ENCODE data around the gene ERICH3.

- TF ChIP-seq, protein P1, sequence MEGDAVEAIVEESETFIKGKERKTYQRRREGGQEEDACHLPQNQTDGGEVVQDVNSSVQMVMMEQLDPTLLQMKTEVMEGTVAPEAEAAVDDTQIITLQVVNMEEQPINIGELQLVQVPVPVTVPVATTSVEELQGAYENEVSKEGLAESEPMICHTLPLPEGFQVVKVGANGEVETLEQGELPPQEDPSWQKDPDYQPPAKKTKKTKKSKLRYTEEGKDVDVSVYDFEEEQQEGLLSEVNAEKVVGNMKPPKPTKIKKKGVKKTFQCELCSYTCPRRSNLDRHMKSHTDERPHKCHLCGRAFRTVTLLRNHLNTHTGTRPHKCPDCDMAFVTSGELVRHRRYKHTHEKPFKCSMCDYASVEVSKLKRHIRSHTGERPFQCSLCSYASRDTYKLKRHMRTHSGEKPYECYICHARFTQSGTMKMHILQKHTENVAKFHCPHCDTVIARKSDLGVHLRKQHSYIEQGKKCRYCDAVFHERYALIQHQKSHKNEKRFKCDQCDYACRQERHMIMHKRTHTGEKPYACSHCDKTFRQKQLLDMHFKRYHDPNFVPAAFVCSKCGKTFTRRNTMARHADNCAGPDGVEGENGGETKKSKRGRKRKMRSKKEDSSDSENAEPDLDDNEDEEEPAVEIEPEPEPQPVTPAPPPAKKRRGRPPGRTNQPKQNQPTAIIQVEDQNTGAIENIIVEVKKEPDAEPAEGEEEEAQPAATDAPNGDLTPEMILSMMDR (IDR thresholded peaks at IDR 0.05; ENCODE audit: poor library complexity), result no peak
- TF ChIP-seq EZH2 (IDR thresholded peaks at IDR 0.05; ENCODE audit: borderline replicate concordance), result no peak
- TF ChIP-seq EZH2phosphoT487 (IDR thresholded peaks at IDR 0.05; ENCODE audit: low read depth, severe bottlenecking, unreplicated experiment), result no peak
Measured at GRCh38 chr1:74650561-74650960, 23.0 kb downstream of the ERICH3 start.
